NCI-H345 (cell line): Measurements from ENCODE around the gene SYNM.

ENCODE experiments used
- DNase-seq: peaks from one replicate; lab custom pipeline; 2025; lab: John Stamatoyannopoulos, UW

The SYNM gene

DNA sequence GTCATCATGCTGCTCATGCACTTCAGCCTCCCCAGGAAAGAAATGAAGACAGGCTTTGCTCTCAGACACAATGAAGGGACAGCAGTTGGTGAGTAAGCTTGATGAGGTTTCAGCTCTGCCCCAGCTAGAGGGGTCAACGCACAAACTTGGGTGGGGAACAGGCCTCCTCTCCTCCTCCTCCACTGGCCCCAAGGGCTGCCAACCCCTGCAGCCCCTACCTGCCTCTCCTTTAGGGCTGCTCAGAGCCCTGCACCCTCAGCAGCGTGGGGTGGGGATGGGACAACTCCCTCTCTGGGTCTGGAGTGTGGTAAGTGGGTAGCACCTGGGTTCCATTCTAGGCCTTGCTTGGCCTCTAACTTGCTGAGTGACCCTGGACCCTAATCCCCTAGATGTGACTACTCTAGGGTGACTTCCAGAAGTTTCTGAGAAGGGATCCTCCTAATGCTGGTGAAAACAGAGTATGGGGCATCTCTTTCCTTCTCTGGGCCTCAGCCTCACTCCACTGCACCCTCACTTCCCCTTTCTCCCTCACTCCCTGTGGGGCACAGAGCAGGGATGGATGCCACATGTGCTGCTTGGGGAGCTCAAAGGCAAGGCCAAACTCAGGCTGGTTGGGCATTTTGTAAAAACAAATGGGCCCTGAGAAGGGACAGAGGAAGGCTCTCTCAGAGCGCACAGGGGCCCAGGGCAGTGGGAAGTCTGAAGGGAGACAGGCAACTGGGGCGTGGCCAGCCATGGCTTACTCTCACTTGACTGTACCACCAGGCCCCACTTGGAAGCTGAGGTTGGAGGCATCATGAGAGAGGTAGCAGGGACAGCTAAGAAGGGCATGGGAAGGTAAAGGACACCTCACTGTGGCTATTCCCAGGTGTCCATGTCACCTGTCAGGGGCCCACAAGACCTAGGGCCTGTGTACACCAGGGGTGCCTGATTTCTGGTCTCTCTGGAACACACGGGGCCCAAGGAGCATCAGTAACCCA is 64.0 kb downstream of the SYNM start:
- DNase-seq, result no peak

DNA sequence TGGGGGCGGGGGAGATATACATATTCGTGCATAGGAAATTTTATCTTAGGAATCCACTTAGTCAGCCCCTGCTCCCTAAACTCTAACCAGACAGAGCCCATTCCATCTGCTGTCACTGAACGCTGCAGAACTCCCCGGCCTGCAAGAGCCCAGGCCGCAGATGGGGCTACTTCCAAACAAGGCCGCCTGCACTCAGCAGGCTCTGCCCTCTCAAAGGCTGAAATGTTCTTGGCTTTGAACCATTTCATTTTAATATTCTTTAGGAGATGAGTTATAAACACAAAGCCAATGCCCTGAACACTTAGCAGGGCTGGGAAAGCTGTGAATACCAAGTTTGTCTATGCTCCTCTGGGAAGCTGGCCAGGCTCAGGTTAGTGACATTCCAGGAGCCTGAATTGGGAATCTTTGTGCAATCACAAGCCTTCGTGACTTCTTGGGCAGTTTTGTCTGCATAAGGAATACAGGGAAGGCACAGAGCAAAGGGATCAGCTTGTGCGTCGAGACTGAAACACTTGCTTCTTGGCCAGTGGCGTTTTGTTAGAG is 65.0 kb downstream of the SYNM start:
- DNase-seq, result no peak

DNA sequence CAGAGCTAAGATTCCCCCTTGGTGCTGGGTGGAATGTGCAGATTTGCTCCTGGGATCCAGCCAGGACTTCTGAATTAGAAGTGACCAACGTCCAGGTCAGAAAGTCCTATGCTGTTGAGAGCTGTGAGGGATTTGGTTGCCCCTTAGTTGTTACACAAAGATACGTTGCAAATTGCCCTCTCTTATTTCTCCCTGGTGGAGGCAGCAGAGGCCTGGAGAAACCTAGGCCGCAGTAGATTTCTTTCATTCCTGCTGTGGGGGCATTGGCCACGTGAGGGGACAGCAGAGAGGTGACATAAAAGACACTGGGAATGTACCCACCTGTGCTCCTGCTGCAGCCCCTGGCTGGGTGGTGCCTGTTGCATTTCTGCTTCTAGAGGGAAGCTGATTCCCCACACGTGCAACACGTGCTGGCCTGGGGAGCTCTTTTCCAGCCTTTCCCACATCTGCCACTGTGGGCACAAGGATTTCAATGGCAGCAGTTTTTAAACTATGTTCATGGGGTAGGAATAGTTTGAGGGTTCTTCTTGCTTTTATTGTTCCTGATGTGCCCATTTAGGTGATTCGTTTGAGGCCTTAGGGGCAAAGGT is 65.7 kb downstream of the SYNM start:
- DNase-seq, result no peak

DNA sequence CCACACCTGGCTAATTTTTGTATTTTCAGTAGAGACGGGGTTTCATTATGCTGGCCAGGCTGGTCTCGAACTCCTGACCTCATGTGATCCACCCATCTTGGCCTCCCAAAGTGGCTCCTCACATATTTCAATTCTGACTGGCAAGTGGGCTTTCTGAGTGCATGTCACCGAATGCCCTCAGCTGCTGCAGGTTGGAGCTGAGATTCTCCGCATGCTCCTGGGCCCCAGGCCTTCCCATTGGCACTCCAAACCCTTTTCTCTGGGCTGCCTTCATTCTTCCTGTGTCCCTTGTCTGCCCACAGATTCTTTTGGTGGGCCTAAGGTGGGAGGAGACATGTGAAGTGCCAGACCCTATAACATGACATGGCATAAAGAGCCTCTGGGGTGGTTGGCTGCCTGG is 67.3 kb downstream of the SYNM start:
- DNase-seq, result no peak

DNA sequence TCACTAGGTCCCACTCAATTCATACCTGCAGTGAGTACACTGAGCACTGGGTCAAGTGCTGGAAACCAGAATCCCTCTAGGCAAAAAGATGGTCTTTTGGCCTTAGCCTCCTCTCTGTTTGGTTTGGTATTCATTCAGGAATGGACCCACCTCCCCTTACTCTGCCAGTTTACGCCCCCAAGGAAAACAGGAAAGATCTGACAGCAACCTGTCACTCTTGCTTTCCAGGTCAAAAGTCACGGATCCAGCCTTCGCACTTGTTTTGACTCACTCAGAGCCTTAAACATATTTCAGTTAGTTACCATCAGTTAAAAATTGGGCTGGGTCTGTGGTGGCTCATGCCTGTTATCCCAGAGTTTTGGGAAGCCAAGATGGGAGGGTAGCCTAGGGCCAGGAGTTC is 68.1 kb downstream of the SYNM start:
- DNase-seq, result no peak

DNA sequence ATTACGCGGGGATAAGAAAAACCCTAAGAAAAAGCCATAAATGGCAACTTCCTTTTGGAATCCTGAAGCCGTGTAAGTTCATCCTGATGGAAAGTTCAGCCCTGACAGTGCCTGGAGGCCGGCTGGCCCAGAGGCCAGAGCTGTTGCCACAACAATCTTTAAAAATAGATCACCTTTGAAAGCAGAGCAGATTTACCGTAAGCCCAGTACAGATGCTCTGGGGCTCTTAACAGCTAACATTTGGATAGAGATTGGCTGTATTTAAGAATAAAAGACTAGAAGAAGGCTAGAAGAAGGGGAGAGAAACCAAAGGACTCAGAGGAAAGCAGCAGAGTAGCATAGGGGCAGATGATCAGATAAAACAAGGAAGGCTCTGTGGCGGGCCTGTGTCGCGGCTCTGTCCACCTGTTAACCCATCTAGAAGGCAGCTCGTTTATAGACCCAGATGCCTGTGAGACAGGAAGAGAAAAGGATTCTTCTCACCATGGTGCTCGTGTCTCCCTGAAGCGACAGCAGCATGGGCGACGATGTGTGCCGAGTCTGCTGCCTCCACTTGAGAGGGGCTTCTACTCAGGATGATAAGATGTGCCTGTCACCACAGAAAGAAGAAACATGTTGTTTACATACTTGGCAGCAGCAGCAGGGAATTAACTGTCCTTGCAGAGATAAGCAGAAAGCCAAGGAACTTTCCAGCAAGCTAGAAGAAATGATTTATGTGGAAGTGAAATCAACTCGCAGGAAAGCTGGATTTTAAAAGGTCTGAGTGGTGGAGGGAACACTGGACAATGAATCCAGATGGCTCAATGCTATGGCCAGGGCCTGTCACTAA is 69.9 kb downstream of the SYNM start:
- no peak for DNase-seq

DNA sequence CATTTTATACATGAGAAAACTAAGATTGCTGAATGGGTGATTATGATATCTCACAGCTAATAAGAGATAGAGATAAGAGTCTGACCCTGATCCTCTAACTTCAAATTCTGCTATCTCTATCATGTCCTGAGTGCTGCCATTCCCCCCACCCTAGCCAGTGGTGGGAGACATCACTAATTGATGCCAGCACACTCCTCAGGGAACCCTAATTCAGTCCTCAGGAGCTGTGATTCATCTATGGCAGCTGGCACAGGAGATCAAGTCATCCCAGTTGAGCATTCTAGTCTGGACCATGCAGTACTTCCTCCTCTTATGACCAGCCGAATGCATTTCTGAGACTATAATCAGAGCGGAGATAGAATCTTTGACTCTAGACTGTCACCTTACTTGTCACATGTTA is 71.9 kb downstream of the SYNM start:
- DNase-seq, result no peak

DNA sequence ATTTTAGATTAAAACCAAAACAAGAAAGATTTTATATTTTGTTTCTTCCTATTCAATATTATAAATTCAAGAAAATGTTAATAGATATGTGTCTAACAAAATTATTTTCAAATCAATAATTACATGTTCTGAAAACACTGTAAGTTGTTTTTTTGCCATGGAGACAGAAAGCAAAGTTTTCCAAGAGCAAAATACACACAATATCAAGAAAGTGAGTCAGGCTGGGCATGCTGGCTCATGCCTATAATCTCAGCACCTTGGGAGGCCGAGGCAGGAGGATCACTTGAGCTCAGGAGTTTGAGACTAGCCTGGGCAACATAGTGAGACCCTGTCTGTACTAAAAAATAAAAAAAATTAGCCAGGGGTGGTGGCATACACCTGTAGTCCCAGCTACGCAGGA is 72.8 kb downstream of the SYNM start:
- DNase-seq, result no peak

DNA sequence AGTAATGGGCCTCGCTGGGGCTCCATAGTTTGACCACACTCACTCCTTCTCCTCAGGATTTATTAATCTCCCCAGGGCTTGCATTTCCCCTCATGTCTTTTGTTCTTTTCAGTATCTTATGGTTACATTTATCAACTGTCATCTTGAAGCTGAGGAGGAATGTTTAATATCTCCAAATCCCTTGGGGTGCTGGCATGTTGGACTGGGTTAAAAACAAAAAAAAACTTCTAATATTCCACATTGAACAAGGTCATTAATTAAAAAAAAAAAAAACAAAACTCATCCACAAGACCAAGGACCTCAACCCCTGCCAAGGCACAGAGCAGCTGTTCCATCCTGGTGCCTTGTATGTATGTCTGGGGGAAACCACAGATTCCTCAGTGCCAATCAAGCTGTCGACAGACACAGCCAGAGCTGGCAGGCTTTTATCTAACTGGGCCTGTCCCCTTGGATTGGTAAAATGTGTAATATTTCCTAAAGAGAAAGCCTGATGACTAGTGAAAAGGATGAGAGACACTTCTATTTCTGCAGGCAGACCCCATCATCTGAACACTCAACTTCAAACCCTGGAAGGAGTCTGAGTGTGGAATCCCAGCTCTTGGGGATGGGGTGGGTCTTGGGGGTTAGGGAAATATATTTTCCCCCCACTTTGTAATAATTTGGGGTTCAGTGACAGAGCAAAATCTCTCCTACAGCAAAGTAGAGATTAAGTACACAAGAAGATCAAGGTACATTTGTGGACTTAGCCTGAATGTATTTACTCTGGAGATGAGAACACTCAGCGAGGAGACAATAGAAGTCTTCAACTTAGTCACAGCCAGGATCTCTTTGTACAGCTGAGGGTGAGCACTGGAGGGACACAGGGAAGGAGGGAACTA is 75.4 kb downstream of the SYNM start:
- no peak for DNase-seq

DNA sequence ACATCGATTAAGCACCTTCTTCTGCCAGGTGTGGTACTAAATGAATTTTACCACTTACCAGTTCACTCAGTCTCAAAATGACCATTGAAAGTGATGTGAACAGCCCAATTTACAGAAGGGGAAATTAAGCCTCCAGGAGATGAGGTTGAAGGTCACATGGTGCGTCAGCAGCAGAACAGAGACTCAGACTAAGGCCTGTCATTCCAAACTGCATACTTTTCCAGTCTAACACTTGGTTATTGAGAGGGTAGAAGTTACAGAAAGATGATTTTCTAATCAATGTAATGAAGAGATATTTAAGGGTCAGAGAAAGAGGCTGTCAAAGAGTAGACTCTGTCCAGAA is 76.1 kb downstream of the SYNM start:
- DNase-seq, result no peak

DNA sequence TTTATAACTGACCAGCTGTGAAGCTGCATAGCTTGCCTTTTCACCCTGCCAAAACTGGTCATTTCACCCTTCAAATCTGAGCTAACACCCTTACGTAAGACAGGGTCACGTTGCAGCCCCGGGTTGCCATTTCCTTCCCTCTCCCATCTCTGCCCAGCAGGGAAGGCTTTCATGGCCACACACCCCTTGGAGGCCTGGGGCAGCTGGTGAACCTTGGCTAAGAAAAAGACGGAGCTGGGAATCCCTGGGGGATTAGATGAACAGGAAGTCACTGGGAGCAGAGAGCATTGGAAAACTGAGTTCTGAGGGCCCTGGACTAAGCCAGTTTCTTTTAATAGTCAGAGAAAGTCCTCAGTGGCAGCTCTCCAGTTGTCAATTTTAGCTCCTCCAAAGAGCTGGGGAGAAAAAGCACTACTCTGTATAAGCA is 76.7 kb downstream of the SYNM start:
- peak; percentile 34 for DNase-seq

DNA sequence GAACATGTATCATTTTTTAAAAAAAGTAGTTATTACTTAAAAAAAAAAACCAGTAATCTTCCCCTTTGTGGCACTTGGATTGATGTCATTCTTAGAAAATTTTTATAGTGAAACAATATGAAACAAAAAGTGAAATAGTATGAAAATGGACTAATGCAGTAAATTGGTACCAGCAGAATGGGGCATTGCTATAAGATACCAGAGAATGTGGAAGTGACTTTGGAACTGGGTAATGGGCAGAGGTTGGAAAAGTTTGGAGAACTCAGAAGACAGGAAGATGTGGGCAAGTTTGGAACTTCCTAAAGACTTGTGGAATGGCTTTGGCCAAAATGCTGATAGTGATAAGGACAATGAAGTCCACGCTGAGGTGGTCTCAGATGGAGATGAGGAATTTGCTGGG is 77.9 kb downstream of the SYNM start:
- no peak for DNase-seq
